HG03432 (cell line): Measurements from ENCODE around the gene RAB11FIP3.
A peak's percentile ranks its signal among the peaks of the same experiment; 100 is the strongest.
"Not testable (repeated sequence)": the region's sequence is repeated elsewhere in the genome, so short reads cannot be mapped to it uniquely, and the experiment has no call there.

Experiments
- ATAC-seq: cut with Tn5 transposase; IDR thresholded peaks from one replicate; pipeline ENCODE4 v1.9.1; 2021; ENCODE audit warnings: mild to moderate bottlenecking, moderate library complexity; ENCODE audit not compliant: unreplicated experiment

RAB11FIP3 gene

GRCh38 chr16:392450-393030 is 32.9 kb upstream of the RAB11FIP3 start:
- no peak for ATAC-seq

GRCh38 chr16:396199-396598 is 29.2 kb upstream of the RAB11FIP3 start:
- ATAC-seq = no peak

GRCh38 chr16:396605-397004 is 28.8 kb upstream of the RAB11FIP3 start:
- no peak for ATAC-seq

GRCh38 chr16:397135-397661 is 28.3 kb upstream of the RAB11FIP3 start, which contains the start of gene NME4:
NME4 (plus strand) TSS chr16:397199; CDS start chr16:397223, 24 bp downstream.
- no peak for ATAC-seq

- ATAC-seq = no peak
These were observed 27.6 kb upstream of the RAB11FIP3 start for GRCh38 chr16:397736-398332.

- ATAC-seq = no peak
These were observed 26.7 kb upstream of the RAB11FIP3 start for GRCh38 chr16:398561-399339.

- no peak for ATAC-seq
These were observed 26.0 kb upstream of the RAB11FIP3 start for GRCh38 chr16:399340-400019.

- no peak for ATAC-seq
These were observed 25.3 kb upstream of the RAB11FIP3 start for GRCh38 chr16:400061-400591.

GRCh38 chr16:401468-402348 is 23.7 kb upstream of the RAB11FIP3 start, which contains the start of gene DECR2:
DECR2 (plus strand) TSS chr16:401885; CDS start chr16:401964, 79 bp downstream.
- peak; percentile 54 for ATAC-seq

- no peak for ATAC-seq
These were observed 20.4 kb upstream of the RAB11FIP3 start for GRCh38 chr16:404971-405486.

GRCh38 chr16:405548-406506 is 19.6 kb upstream of the RAB11FIP3 start:
- no peak for ATAC-seq

- no peak for ATAC-seq
These were observed 18.2 kb upstream of the RAB11FIP3 start for GRCh38 chr16:407253-407652.

- no peak for ATAC-seq
These were observed 14.8 kb upstream of the RAB11FIP3 start for GRCh38 chr16:410516-411178.

- ATAC-seq = no peak
These were observed 13.7 kb upstream of the RAB11FIP3 start for GRCh38 chr16:411576-412265.

GRCh38 chr16:414395-415169 is 10.9 kb upstream of the RAB11FIP3 start:
- ATAC-seq = no peak

- not testable (repeated sequence) for ATAC-seq
These were observed 10.3 kb upstream of the RAB11FIP3 start for GRCh38 chr16:415170-415498.

- not testable (repeated sequence) for ATAC-seq
These were observed 3.3 kb upstream of the RAB11FIP3 start for GRCh38 chr16:422179-422578.
